ENCODE data around the gene HNF4A. TPM values are rescaled to one million over a fixed set of nuclear protein-coding genes. Genes with fewer than 3 reads are reported as not detected.

HNF4A gene
- total RNA-seq, 4 donors from 2014 or later: 173 to 471 (median 252) TPM

DNA sequence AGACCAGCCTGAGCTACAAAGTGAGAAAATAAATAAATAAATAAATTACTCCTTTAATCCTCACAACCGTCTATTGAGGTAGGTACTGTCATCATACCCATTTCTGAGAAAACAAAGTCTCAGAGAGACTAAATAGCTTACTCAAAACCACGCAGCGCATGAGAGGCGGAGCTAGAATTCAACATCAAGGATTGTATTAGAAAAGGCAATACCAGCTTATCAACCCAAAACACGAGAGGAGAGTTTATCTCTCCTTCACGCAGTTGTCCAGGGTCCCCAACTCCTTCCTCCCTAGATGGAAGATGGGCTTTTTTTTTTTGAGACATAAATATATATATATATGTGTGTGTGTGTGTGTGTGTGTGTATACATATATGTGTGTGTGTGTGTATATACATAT is 12.2 kb downstream of the HNF4A start:
- WGBS, 2 donors (ENCODE audit: low coverage in 1 of 2): 86 to 95% methylated on average over 6 of the region's 6 CpGs
- H3K9me3 ChIP-seq: no peaks in the 10 kb centered on the region
- no peaks in the 10 kb centered on the region for H3K36me3 ChIP-seq
- intact Hi-C loops (cut with DNase I; ENCODE audit: low total_unique reads) (no loop called here), in situ Hi-C loops (cut with MboI; ENCODE audit: low pct_ligation_motif_present in 1 of 4, low pct_unique_long_range_greater_than_20kb in 1 of 4, low sequenced_read_pairs in 3 of 4) (no loop called here)
- TF ChIP-seq, protein P1, sequence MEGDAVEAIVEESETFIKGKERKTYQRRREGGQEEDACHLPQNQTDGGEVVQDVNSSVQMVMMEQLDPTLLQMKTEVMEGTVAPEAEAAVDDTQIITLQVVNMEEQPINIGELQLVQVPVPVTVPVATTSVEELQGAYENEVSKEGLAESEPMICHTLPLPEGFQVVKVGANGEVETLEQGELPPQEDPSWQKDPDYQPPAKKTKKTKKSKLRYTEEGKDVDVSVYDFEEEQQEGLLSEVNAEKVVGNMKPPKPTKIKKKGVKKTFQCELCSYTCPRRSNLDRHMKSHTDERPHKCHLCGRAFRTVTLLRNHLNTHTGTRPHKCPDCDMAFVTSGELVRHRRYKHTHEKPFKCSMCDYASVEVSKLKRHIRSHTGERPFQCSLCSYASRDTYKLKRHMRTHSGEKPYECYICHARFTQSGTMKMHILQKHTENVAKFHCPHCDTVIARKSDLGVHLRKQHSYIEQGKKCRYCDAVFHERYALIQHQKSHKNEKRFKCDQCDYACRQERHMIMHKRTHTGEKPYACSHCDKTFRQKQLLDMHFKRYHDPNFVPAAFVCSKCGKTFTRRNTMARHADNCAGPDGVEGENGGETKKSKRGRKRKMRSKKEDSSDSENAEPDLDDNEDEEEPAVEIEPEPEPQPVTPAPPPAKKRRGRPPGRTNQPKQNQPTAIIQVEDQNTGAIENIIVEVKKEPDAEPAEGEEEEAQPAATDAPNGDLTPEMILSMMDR (IDR thresholded peaks at IDR 0.05): no peak
- TF ChIP-seq POLR2AphosphoS5 (IDR thresholded peaks at IDR 0.05): no peak
- no peak for TF ChIP-seq POLR2A (IDR thresholded peaks at IDR 0.05)
- TF ChIP-seq EP300 (IDR thresholded peaks at IDR 0.05; ENCODE audit: low read depth): no peak
- H3K27me3 ChIP-seq: no peaks in the 10 kb centered on the region
- no peak overlapping the region for H3K4me3 ChIP-seq
- peaks cover 6 to 29% (median 19%) of the 10 kb centered on the region in 4 donors for H3K4me1 ChIP-seq
- no peak overlapping the region for H3K27ac ChIP-seq
- no peak for DNase-seq

DNA sequence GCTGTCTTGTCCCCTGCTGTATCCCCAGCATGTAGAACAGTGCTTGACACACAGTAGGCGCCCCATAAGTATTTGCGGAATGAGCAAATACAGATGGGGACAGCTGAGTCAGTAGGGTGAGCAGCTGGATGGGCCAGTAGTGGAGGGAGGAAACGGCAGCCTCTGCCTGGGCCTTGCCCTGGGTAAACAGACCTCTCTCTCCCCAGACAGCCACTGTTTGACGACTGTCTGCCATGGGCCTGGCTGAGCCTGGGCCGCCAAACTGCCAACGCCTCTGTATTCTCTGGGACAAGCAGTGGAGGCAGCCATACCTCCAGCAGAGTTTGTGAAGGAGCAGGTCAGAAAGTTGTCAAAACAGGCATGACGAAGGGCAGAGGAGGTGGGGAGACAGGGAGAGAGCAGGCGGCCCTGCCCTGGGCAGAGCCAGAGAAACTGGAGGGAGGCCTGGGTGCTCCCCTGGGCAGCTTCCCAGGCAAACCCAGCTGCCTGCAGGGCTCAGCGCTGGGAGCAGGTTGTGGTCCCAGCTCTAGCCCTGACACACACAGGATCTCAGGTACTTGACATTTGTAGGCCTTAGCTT is 15.2 kb downstream of the HNF4A start:
- Histone ChIP-seq H3K36me3 (no peaks in the 10 kb centered on the region), H3K4me3 (no peak overlapping the region), H3K27ac (peak overlapping the region; percentile 79 to 85 (median 82)), H3K27me3 (no peaks in the 10 kb centered on the region), H3K9me3 (no peaks in the 10 kb centered on the region), H3K4me1 (peaks cover 6 to 29% (median 19%) of the 10 kb centered on the region in 4 donors)
- intact Hi-C loops (cut with DNase I; ENCODE audit: low total_unique reads) (no loop called here), in situ Hi-C loops (cut with MboI; ENCODE audit: low pct_ligation_motif_present in 1 of 4, low pct_unique_long_range_greater_than_20kb in 1 of 4, low sequenced_read_pairs in 3 of 4) (no loop called here)
- peak; percentile 74 for DNase-seq
- WGBS, 2 donors (ENCODE audit: low coverage in 1 of 2): 40% methylated on average over 8 of the region's 9 CpGs; no CpG with 5 or more reads in 1 of the 2 donors
- TF ChIP-seq EP300 (IDR thresholded peaks at IDR 0.05; ENCODE audit: low read depth) (no peak), POLR2AphosphoS5 (IDR thresholded peaks at IDR 0.05) (peak in 2 of 3 donors; percentile 24 to 40)

DNA sequence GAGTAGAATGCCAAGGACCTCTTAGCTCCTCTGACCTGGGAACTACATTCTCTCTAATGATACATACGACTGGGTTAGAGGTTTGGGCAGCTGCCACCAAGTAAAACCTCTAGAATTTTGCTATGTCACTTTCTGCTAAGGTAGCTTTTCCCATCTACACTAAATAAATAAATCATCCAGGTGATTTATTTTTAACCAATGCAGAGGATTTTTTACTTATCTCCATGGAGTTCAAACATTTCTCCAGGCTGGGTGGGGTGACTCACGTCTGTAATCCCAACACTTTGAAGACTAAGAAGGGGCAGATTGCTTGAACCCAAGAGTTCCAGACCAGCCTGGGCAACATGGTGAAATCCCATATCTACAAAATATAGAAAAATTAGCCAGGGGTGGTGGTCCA is 27.1 kb downstream of the HNF4A start:
- no peak overlapping the region for H3K27ac ChIP-seq
- no peak overlapping the region for H3K4me3 ChIP-seq
- TF ChIP-seq EP300 (IDR thresholded peaks at IDR 0.05; ENCODE audit: low read depth) (no peak), POLR2AphosphoS5 (IDR thresholded peaks at IDR 0.05) (no peak), POLR2A (IDR thresholded peaks at IDR 0.05) (no peak)
- TF ChIP-seq, protein P1 (IDR thresholded peaks at IDR 0.05): no peak
- in situ Hi-C loops (cut with MboI; ENCODE audit: low pct_ligation_motif_present in 1 of 4, low pct_unique_long_range_greater_than_20kb in 1 of 4, low sequenced_read_pairs in 3 of 4): loop anchor here (10.0 to 25.0 kb wide), 4 partner anchors 168 to 232 kb away; partner anchors contain the start of gene OSER1 (in 1 of the 4)
- no peak for DNase-seq
- intact Hi-C loops (cut with DNase I; ENCODE audit: low total_unique reads): loop anchor here (10.0 kb wide), 1 partner anchor 352 kb away; no protein-coding TSS in a partner anchor
- WGBS, 2 donors (ENCODE audit: low coverage in 1 of 2): 38 to 52% methylated on average over 2 of the region's 2 CpGs
- H3K9me3 ChIP-seq: no peaks in the 10 kb centered on the region
- H3K4me1 ChIP-seq: peaks cover 0 to 20% (median 7%) of the 10 kb centered on the region in 4 donors
- H3K36me3 ChIP-seq: no peaks in the 10 kb centered on the region
- peaks cover 14% of the 10 kb centered on the region for H3K27me3 ChIP-seq

DNA sequence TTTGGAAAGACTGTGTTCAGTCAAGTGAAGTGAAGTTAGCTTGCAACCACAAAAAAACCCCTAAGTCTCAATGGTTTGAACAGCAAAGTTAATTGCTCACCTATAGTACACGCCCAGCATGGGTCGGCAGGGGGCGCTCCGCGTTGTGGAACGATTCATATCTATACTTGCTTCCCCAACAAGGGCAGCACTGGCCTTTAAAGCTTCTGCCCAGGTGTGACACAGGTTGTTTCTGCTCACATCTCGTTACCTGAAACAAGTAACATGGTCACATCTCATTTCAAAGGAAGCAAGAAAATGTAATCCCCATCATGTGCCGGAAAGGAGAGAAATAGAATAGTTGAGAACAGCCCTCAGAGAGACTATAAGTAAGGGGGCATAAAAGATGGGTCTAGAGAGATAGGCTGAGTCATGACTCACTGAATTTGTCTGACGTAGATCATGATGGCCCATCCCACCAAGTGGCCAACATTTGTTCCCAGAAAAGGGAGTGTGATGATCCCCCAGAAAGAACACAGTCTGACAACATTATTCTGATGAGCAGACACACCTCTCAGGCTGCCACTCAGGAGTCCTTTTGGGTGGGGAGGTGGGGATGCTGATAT is 29.0 kb downstream of the HNF4A start:
- Histone ChIP-seq H3K27ac (no peak overlapping the region), H3K36me3 (no peaks in the 10 kb centered on the region), H3K4me1 (peaks cover 0 to 33% (median 17%) of the 10 kb centered on the region in 4 donors), H3K27me3 (peaks cover 14% of the 10 kb centered on the region), H3K4me3 (no peak overlapping the region), H3K9me3 (no peaks in the 10 kb centered on the region)
- TF ChIP-seq, protein P1 (IDR thresholded peaks at IDR 0.05): peak; percentile 76 to 88 (median 81)
- TF ChIP-seq POLR2AphosphoS5 (IDR thresholded peaks at IDR 0.05): no peak
- in situ Hi-C loops (cut with MboI; ENCODE audit: low pct_ligation_motif_present in 1 of 4, low pct_unique_long_range_greater_than_20kb in 1 of 4, low sequenced_read_pairs in 3 of 4) (loop anchor here (5.0 to 25.0 kb wide), 5 partner anchors 78 to 230 kb away; partner anchors contain the start of gene OSER1 (in 1 of the 4)), intact Hi-C loops (cut with DNase I; ENCODE audit: low total_unique reads) (loop anchor here (10.0 kb wide), 1 partner anchor 350 kb away; no protein-coding TSS in a partner anchor)
- WGBS, 2 donors (ENCODE audit: low coverage in 1 of 2): 13 to 17% methylated on average over 9 of the region's 9 CpGs
- peak; percentile 91 for DNase-seq
